HFF-Myc (cell line): Measurements from ENCODE around the gene SNCB.

Source experiments
- DNase-seq: peaks from one replicate; pipeline ENCODE4 v3.0.0-alpha.2; 2011; ENCODE audit warnings: low read depth; ENCODE audit errors: extremely low read depth
- H3K4me3 ChIP-seq: replicated peaks from 2 replicates; pipeline ENCODE4 v1.5.1; 2011; ENCODE audit warnings: low read depth, mild to moderate bottlenecking, control low read depth, low read length
- CTCF ChIP-seq: IDR thresholded peaks from 2 replicates; pipeline ENCODE4 v1.5.1; 2012; ENCODE audit warnings: mild to moderate bottlenecking, low read depth, low read length, control low read depth; ENCODE audit errors: missing control alignments

SNCB gene

GRCh38 chr5:176638437-176638836 lies 8.1 kb upstream of the SNCB start:
- TF ChIP-seq CTCF: no peak
- no peak overlapping the region for H3K4me3 ChIP-seq
- no peak for DNase-seq

- no peak overlapping the region for H3K4me3 ChIP-seq
- no peak for DNase-seq
- no peak for TF ChIP-seq CTCF
Observed at GRCh38 chr5:176637556-176637955, 7.2 kb upstream of the SNCB start.

- no peak overlapping the region for H3K4me3 ChIP-seq
- TF ChIP-seq CTCF: no peak
- no peak for DNase-seq
Observed at GRCh38 chr5:176636426-176636825, 6.1 kb upstream of the SNCB start.

- no peak for DNase-seq
- no peak overlapping the region for H3K4me3 ChIP-seq
- TF ChIP-seq CTCF: no peak
Observed at GRCh38 chr5:176633598-176633997, 3.3 kb upstream of the SNCB start.

- no peak for DNase-seq
- H3K4me3 ChIP-seq: no peak overlapping the region
- TF ChIP-seq CTCF: no peak
Observed at GRCh38 chr5:176632745-176633144, 2.4 kb upstream of the SNCB start.

GRCh38 chr5:176631383-176632200 lies 1.3 kb upstream of the SNCB start:
- no peak overlapping the region for H3K4me3 ChIP-seq
- TF ChIP-seq CTCF: no peak
- no peak for DNase-seq
